Ishikawa (cell line): ENCODE measurements around the gene POLE4.

Experiments
- CEBPB ChIP-seq: IDR thresholded peaks from 2 replicates; pipeline ENCODE4 v1.6.1; 2012
- CREB1 ChIP-seq: IDR thresholded peaks from 2 replicates; pipeline ENCODE4 v1.6.1; 2012; ENCODE audit warnings: low read depth
- EGR1 ChIP-seq: IDR thresholded peaks from 2 replicates; pipeline ENCODE4 v1.6.1; 2012
- EP300 ChIP-seq: IDR thresholded peaks from 2 replicates; pipeline ENCODE4 v1.6.1; 2012; ENCODE audit warnings: borderline replicate concordance
- FOXM1 ChIP-seq: IDR thresholded peaks from 2 replicates; pipeline ENCODE4 v1.6.1; 2012; ENCODE audit warnings: low read depth, borderline replicate concordance
- MAX ChIP-seq: IDR thresholded peaks from 2 replicates; pipeline ENCODE4 v1.6.1; 2012
- NFIC ChIP-seq: IDR thresholded peaks from 2 replicates; pipeline ENCODE4 v1.6.1; 2012
- RAD21 ChIP-seq: IDR thresholded peaks from 2 replicates; pipeline ENCODE4 v1.6.1; 2012; ENCODE audit warnings: low read depth
- REST ChIP-seq: IDR thresholded peaks from 2 replicates; pipeline ENCODE4 v1.6.1; 2012; ENCODE audit warnings: low read depth, mild to moderate bottlenecking
- TAF1 ChIP-seq: IDR thresholded peaks from 2 replicates; pipeline ENCODE4 v1.6.1; 2012; ENCODE audit warnings: low read depth, mild to moderate bottlenecking
- TCF12 ChIP-seq: IDR thresholded peaks from 2 replicates; pipeline ENCODE4 v1.6.1; 2012; ENCODE audit warnings: low read depth
- TEAD4 ChIP-seq: IDR thresholded peaks from 2 replicates; pipeline ENCODE4 v1.6.1; 2012
- USF1 ChIP-seq: IDR thresholded peaks from 2 replicates; pipeline ENCODE4 v1.6.1; 2012
- YY1 ChIP-seq: IDR thresholded peaks from 2 replicates; pipeline ENCODE4 v1.6.1; 2012; ENCODE audit warnings: low read depth
- ZBTB7A ChIP-seq: IDR thresholded peaks from 2 replicates; pipeline ENCODE4 v1.6.1; 2012; ENCODE audit warnings: low read depth

Gene POLE4

GRCh38 chr2:74931940-74932339 lies 26.5 kb upstream of the POLE4 start:
- TF ChIP-seq ZBTB7A (no peak), TAF1 (no peak), EGR1 (no peak), FOXM1 (no peak), EP300 (no peak), RAD21 (no peak), TCF12 (no peak), USF1 (no peak), NFIC (no peak), TEAD4 (no peak), CEBPB (no peak), CREB1 (no peak), REST (no peak), MAX (no peak), YY1 (no peak)

GRCh38 chr2:74935975-74936391 lies 22.5 kb upstream of the POLE4 start:
- TF ChIP-seq MAX, result no peak
- no peak for TF ChIP-seq FOXM1
- no peak for TF ChIP-seq CREB1
- TF ChIP-seq CEBPB, result no peak
- TF ChIP-seq EGR1, result no peak
- TF ChIP-seq EP300, result no peak
- no peak for TF ChIP-seq YY1
- no peak for TF ChIP-seq ZBTB7A
- TF ChIP-seq TEAD4, result no peak
- TF ChIP-seq RAD21, result no peak
- TF ChIP-seq TAF1, result no peak

GRCh38 chr2:74937221-74937880 lies 21.1 kb upstream of the POLE4 start:
- TF ChIP-seq NFIC, result no peak
- no peak for TF ChIP-seq MAX
- no peak for TF ChIP-seq USF1
- no peak for TF ChIP-seq EP300
- TF ChIP-seq TEAD4, result no peak
- no peak for TF ChIP-seq TCF12
- TF ChIP-seq CEBPB, result no peak
- no peak for TF ChIP-seq FOXM1
- TF ChIP-seq RAD21, result no peak

GRCh38 chr2:74938264-74938663 lies 20.2 kb upstream of the POLE4 start:
- no peak for TF ChIP-seq ZBTB7A
- no peak for TF ChIP-seq REST
- TF ChIP-seq YY1, result no peak

GRCh38 chr2:74939919-74940812 lies 18.3 kb upstream of the POLE4 start:
- TF ChIP-seq YY1 (no peak), TAF1 (no peak), EP300 (no peak), EGR1 (no peak), RAD21 (no peak), NFIC (no peak), FOXM1 (no peak), CEBPB (no peak), TCF12 (no peak), CREB1 (no peak), MAX (no peak), USF1 (no peak)
